ENCODE data around the gene PPIP5K1. TPM values are rescaled to one million over a fixed set of nuclear protein-coding genes. Genes with fewer than 3 reads are reported as not detected.

The PPIP5K1 gene
- total RNA-seq = 14.1 and 42.9 TPM in 2 replicates

GRCh38 chr15:43589778-43590466, at the start of gene PPIP5K1:
Gene PPIP5K1, minus strand, starts transcription at chr15:43590208. Its CDS starts 5,704 bp downstream, at chr15:43584504.

GRCh38 chr15:43618700-43619099, 28.7 kb upstream of the PPIP5K1 start, which contains the start of gene STRC:
Gene STRC, minus strand, starts transcription at chr15:43618800. Its CDS starts 78 bp downstream, at chr15:43618722.

GRCh38 chr15:43593328-43594190, 3.6 kb upstream of the PPIP5K1 start, which contains the start of gene CKMT1B:
Gene CKMT1B, plus strand, starts transcription at chr15:43594027. Its CDS starts 192 bp downstream, at chr15:43594219.

GRCh38 chr15:43517354-43518196, 72.4 kb downstream of the PPIP5K1 start, which contains the start of gene MAP1A:
Gene MAP1A, plus strand, starts transcription at chr15:43517608. Its CDS starts 3,866 bp downstream, at chr15:43521474.

GRCh38 chr15:43492673-43493601, 97.1 kb downstream of the PPIP5K1 start, which contains the start of gene TP53BP1:
Gene TP53BP1, minus strand, starts transcription at chr15:43493156. Its CDS starts 113 bp downstream, at chr15:43493043.

Other genes starting within 250 kb of the PPIP5K1 start
- 12.5 and 15.7 TPM in 2 replicates for gene ZSCAN29, start 219.2 kb downstream of the PPIP5K1 start, total RNA-seq
- gene TUBGCP4, start 219.1 kb downstream of the PPIP5K1 start, total RNA-seq = 7.0 and 12.5 TPM in 2 replicates
- 26.4 and 86.3 TPM in 2 replicates for gene TP53BP1, start 97.1 kb downstream of the PPIP5K1 start, total RNA-seq
- gene MAP1A, start 72.6 kb downstream of the PPIP5K1 start, total RNA-seq = 0.31 and 0.32 TPM in 2 replicates
- gene CKMT1B, start 3.8 kb upstream of the PPIP5K1 start, total RNA-seq = not detected in 2 replicates
- gene STRC, start 28.6 kb upstream of the PPIP5K1 start, total RNA-seq = 0.06 TPM in 1 of 2 replicates, not detected in the other
- 0.97 and 2.1 TPM in 2 replicates for gene CATSPER2, start 58.6 kb upstream of the PPIP5K1 start, total RNA-seq
- not detected in 2 replicates for gene CKMT1A, start 103.7 kb upstream of the PPIP5K1 start, total RNA-seq
- 103 and 270 TPM in 2 replicates for gene PDIA3, start 156.2 kb upstream of the PPIP5K1 start, total RNA-seq
- 3.1 and 5.4 TPM in 2 replicates for gene ELL3, start 186.8 kb upstream of the PPIP5K1 start, total RNA-seq
- 294 and 418 TPM in 2 replicates for gene SERF2, start 202.1 kb upstream of the PPIP5K1 start, total RNA-seq
- not detected in 2 replicates for gene SERINC4, start 210.0 kb upstream of the PPIP5K1 start, total RNA-seq
- 5.5 and 6.8 TPM in 2 replicates for gene HYPK, start 210.4 kb upstream of the PPIP5K1 start, total RNA-seq
- 18.9 and 36.4 TPM in 2 replicates for gene MFAP1, start 234.5 kb upstream of the PPIP5K1 start, total RNA-seq
- 11.0 and 13.4 TPM in 2 replicates for gene WDR76, start 236.8 kb upstream of the PPIP5K1 start, total RNA-seq

Data from bladder microvascular endothelial cell (primary cell).